Measurements from ENCODE around the gene CDKL5. TPM values are rescaled to one million over a fixed set of nuclear protein-coding genes. Genes with fewer than 3 reads are reported as not detected.
"Not testable (repeated sequence)": the region's sequence is repeated elsewhere in the genome, so short reads cannot be mapped to it uniquely, and the experiment has no call there.

Gene CDKL5
- polyA plus RNA-seq (ENCODE audit: insufficient read depth in 1 of 5, insufficient read length in 5 of 5, low replicate concordance in 1 of 5) = 10 to 100 TPM in 4 of 5 donors, 1 to 10 TPM in 1; 7.8 to 14.9 (median 12.3) TPM
- long read RNA-seq, donor 1 = 0 reads
- long read RNA-seq, donor 2 = 0 reads
- long read RNA-seq, donor 3 = 0 reads
- long read RNA-seq, donor 4 = 0 reads
- long read RNA-seq, donor 5 = 0 reads
- long read RNA-seq, donor 6 = 0 reads
- long read RNA-seq, donor 7 = 0 reads
- long read RNA-seq, donor 8 = 0 reads

GRCh38 chrX:18425199-18426003 lies at the start of gene CDKL5:
CDKL5 (plus strand) TSS chrX:18425608; CDS start chrX:18507097, 81,489 bp downstream.
- DNase-seq = peak; percentile 93 to 95

GRCh38 chrX:18377796-18378195 lies 47.6 kb upstream of the CDKL5 start:
- DNase-seq = no peak

DNA sequence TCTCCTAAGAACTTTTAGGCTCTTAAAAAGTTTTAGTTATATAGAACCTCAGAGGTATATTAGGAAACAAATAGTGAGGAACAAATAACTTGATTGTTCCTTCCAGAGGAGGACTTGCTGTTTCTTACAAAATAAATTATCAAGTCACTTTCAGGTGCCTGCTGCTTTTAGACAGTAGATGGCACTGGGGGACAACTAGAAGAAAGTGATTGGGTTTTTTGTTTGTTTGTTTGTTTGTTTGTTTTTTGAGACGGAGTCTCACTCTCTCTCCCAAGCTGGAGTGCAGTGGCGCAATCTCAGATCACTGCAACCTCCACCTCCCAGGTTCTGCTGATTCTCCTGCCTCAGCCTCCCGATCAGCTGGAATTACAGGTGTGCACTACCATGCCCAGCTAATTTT lies 35.4 kb upstream of the CDKL5 start:
- no peak for DNase-seq

- DNase-seq = peak; percentile 45 to 55
Observed at GRCh38 chrX:18390941-18391538, 34.4 kb upstream of the CDKL5 start.

- DNase-seq = no peak
Observed at GRCh38 chrX:18394477-18394876, 30.9 kb upstream of the CDKL5 start.

DNA sequence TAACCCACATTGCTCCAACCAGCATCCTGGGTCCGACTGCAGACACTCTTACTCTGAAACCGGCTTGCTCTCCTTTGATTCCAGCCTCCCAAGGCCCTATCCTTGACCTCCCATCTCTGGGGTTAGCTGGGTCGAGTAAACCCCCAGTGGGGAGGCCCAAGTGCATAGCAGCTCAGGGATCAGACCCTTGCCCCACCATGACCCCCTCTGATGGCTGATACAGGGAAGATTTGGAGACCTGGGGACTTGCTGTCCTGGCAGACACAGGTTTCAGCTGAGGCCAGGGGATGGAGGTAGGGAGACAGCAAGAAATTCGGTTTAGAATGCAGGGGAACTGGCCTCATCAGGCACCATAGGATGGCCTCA lies 23.6 kb upstream of the CDKL5 start:
- DNase-seq = no peak

DNA sequence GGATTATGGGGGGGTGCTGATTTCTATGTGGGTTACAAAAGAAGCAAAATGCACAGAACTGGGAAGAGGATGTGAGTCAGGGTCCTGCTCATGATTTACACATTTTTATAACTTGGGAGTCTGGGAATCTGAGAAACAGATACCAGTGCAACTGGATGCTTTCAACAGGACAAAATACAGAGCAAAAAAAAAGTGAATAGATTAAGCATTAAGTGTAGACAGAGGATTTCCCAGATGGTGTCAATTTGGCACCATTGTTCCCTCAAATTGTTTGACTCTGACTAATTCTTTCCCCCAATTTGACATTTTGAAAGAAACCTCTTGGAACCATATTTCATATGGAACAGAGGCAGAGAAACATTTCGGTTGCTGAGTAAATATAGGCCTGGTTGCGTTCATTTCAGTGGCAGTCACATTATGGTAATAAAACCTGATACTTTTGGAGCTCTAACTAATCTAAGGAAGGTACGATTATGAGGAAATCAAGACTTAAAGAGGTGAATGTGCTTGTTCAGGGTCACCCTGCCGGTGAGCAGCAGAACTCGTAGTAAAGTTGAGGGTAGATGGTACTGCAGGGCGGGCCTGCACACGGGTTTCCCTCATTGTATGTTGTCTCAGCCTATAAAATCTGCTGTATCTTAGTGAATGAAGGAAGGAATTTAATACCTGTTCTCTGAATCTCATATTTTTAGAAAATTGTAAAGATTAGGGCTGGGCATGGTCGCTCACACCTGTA lies 18.7 kb upstream of the CDKL5 start:
- no peak for DNase-seq

DNA sequence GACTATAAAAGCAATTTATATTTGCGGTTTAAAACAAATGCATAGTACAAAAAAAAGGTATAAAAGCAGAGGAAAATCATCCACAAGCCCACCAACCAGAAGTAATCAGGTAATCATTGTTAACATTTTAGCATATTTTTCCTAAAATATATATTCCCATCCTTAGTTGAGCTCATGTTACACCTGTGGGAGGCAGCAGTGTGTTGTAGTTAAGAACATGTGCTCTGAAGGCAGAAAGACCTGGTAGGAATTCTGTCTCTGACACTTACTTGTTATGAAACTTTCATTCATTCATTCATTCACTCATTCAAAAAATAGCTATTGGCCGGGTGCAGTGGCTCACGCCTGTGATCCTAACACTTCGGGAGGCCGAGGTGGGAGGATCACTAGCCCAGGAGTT lies 15.4 kb upstream of the CDKL5 start:
- no peak for DNase-seq

DNA sequence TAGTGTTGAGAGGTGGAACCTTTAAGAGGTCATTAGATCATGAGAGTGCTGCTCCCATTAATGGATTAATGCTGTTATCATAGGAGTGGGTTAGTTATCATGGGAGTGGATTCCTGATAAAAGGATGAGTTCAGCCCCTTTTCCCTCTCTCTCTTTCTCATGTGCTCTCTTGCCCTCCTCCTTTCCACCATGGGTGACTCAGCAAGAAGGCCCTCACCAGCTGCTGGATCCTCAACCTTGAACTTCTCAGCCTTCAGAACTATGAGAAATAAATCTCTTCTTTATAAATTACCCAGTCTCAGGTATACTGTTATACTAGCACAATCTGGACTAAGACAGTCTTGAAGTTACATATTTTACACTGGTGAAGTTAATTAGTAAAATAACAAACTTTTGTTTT lies 10.0 kb upstream of the CDKL5 start:
- DNase-seq = no peak

DNA sequence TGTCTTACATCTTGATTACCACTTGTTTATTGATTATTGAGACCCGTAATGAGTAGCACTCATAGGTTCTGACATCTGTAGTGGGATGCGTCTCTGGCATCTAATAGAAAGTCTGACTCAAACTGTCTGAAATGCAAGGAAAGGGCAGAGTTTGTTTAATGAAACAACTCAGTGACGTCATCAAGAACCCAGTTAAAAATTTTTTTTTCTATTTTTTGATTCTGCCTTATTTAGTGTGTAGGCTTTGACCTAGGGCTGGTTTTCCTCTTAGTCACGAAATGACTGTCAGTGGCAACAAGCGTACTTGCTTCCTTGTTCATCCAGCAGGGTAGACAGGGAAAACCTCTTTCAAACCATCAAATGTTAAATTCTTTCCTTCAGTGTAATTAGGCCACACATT lies 3.1 kb upstream of the CDKL5 start:
- no peak for DNase-seq

DNA sequence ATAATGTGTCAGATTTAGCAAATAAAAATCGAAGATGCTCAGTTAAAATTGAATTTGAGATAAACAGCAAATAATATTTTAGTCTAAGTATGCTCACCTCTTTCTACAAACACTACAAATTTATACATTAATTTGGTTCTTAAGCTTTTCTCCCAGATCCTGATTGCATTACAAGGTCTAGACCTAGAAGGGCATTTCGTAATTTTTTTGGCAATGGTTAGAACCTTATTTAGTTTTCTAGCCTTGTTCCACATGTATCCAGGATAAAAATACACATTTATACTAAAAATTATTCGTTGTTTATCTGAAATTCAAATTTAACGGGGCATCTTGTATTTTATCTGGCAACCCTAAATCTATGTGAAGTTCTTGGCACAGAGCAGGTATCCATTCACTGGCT lies 2.5 kb upstream of the CDKL5 start:
- DNase-seq = no peak

- peak; percentile 29 to 32 for DNase-seq
Observed at GRCh38 chrX:18424482-18425198, 768 bp upstream of the CDKL5 start.

GRCh38 chrX:18426004-18426320 lies 554 bp downstream of the CDKL5 start:
- DNase-seq = no peak

- no peak for DNase-seq
Observed at GRCh38 chrX:18428006-18428405, 2.6 kb downstream of the CDKL5 start.

- not testable (repeated sequence) for DNase-seq
Observed at GRCh38 chrX:18433288-18433687, 7.9 kb downstream of the CDKL5 start.

GRCh38 chrX:18434896-18435295 lies 9.5 kb downstream of the CDKL5 start:
- DNase-seq = no peak

GRCh38 chrX:18436017-18436416 lies 10.6 kb downstream of the CDKL5 start:
- no peak for DNase-seq

- DNase-seq = no peak
Observed at GRCh38 chrX:18440835-18441234, 15.4 kb downstream of the CDKL5 start.

GRCh38 chrX:18441780-18442367 lies 16.5 kb downstream of the CDKL5 start:
- DNase-seq = no peak

DNA sequence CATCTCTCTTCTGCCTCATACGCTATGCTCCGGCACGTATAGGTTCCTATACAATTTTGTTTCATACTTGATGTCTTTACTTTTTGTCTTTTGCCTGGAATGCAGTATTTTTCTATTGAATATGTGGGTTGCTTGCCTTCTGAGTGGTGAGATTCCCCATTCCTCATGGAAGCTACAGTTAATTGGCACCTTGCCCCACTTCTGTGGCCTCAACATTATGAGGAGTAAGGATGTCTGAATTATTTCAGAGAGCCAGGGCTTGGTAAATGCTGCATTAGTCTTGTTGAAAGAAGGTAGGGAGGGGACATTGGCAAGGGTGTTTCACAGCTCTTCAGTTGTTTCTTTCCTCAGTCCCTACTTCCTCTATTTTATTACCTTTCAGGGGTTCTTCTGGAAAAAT lies 23.0 kb downstream of the CDKL5 start:
- no peak for DNase-seq

GRCh38 chrX:18449236-18449635 lies 23.8 kb downstream of the CDKL5 start:
- no peak for DNase-seq

GRCh38 chrX:18455384-18455783 lies 30.0 kb downstream of the CDKL5 start:
- DNase-seq = no peak

Measured in right lung (tissue), 10 donors.